Liver (tissue), 9 donors: ENCODE measurements around the gene ZFYVE26. TPM values are rescaled to one million over a fixed set of nuclear protein-coding genes. Genes with fewer than 3 reads are reported as not detected.

ENCODE experiments used
- DNase-seq: peaks from one replicate; pipeline ENCODE4 v3.0.0-alpha.2; 2017; ENCODE audit warnings: low spot score
- H3K27ac ChIP-seq, 2 donors: one replicate each; pipeline ENCODE4 v1.7.0; 2013; ENCODE audit warnings: inconsistent platforms in 2 of 2, low read length in 2 of 2, control low read depth in 1 of 2, low read depth in 1 of 2, mild to moderate bottlenecking in 1 of 2
- H3K27me3 ChIP-seq, 4 donors: one replicate each; pipeline versions ENCODE4 v1.6.1 to v1.7.0; 2013; ENCODE audit warnings: low read length in 3 of 4, inconsistent platforms in 1 of 4, mild to moderate bottlenecking in 1 of 4, moderate library complexity in 1 of 4; ENCODE audit not compliant: control insufficient read depth in 4 of 4, insufficient read depth in 4 of 4
- H3K36me3 ChIP-seq, 4 donors: one replicate each; pipeline versions ENCODE4 v1.6.1 to v1.7.0; 2013; ENCODE audit warnings: low read length in 3 of 4, mild to moderate bottlenecking in 3 of 4, low read depth in 1 of 4, moderate library complexity in 1 of 4; ENCODE audit not compliant: control insufficient read depth in 4 of 4, insufficient read depth in 3 of 4
- H3K4me1 ChIP-seq, 4 donors: one replicate each; pipeline versions ENCODE4 v1.6.1 to v1.7.0; 2013; ENCODE audit warnings: low read length in 3 of 4, mild to moderate bottlenecking in 3 of 4, moderate library complexity in 1 of 4; ENCODE audit not compliant: control insufficient read depth in 4 of 4, insufficient read depth in 4 of 4
- H3K4me3 ChIP-seq, 3 donors: one replicate each; pipeline versions ENCODE4 v1.6.1 to v1.7.0; 2013; ENCODE audit warnings: low read length in 3 of 3, control low read depth in 1 of 3, low read depth in 1 of 3, mild to moderate bottlenecking in 1 of 3
- H3K9ac ChIP-seq, 2 donors: one replicate each; pipeline ENCODE4 v1.7.0; 2013; ENCODE audit warnings: low read length in 2 of 2, mild to moderate bottlenecking in 2 of 2, moderate library complexity in 2 of 2, control low read depth in 1 of 2, low read depth in 1 of 2
- H3K9me3 ChIP-seq, 4 donors: one replicate each; pipeline versions ENCODE4 v1.6.1 to v1.7.0; 2013; ENCODE audit warnings: low read length in 3 of 4; ENCODE audit not compliant: control insufficient read depth in 4 of 4
- EGR1 ChIP-seq, 2 donors: IDR thresholded peaks; 2 replicates each; pipeline ENCODE4 v1.6.1; 2016 to 2018; ENCODE audit warnings: antibody characterized with exemption in 2 of 2, low read depth in 2 of 2
- FOXA1 ChIP-seq: IDR thresholded peaks from 2 replicates; pipeline ENCODE4 v1.6.1; 2016; ENCODE audit warnings: antibody characterized with exemption
- FOXA2 ChIP-seq: IDR thresholded peaks from 2 replicates; pipeline ENCODE4 v1.6.1; 2016; ENCODE audit warnings: antibody characterized with exemption
- GABPA ChIP-seq, 2 donors: IDR thresholded peaks in 1 of 2; conservative IDR thresholded peaks in 1 of 2; 2 replicates each; pipeline ENCODE4 v1.6.1; 2016; ENCODE audit warnings: antibody characterized with exemption in 2 of 2, mild to moderate bottlenecking in 1 of 2, moderate library complexity in 1 of 2
- HNF4A ChIP-seq, 2 donors: conservative IDR thresholded peaks; 2 replicates each; pipeline ENCODE4 v1.6.1; 2016; ENCODE audit warnings: antibody characterized with exemption in 2 of 2, mild to moderate bottlenecking in 2 of 2
- HNF4G ChIP-seq: IDR thresholded peaks from 2 replicates; pipeline ENCODE4 v1.6.1; 2016; ENCODE audit warnings: antibody characterized with exemption
- JUND ChIP-seq, 2 donors: IDR thresholded peaks; 2 replicates each; pipeline ENCODE4 v1.6.1; 2016; ENCODE audit warnings: antibody characterized with exemption in 2 of 2
- NR2F2 ChIP-seq: IDR thresholded peaks from 2 replicates; pipeline ENCODE4 v1.6.1; 2016; ENCODE audit warnings: antibody characterized with exemption
- RXRA ChIP-seq, 2 donors: IDR thresholded peaks; 2 replicates each; pipeline ENCODE4 v1.6.1; 2017 to 2018; ENCODE audit warnings: antibody characterized with exemption in 2 of 2, mild to moderate bottlenecking in 1 of 2
- SP1 ChIP-seq: IDR thresholded peaks from 2 replicates; pipeline ENCODE4 v1.6.1; 2018; ENCODE audit warnings: antibody characterized with exemption, mild to moderate bottlenecking
- TAF1 ChIP-seq: conservative IDR thresholded peaks from 2 replicates; pipeline ENCODE4 v1.6.1; 2016; ENCODE audit warnings: antibody characterized with exemption, mild to moderate bottlenecking
- YY1 ChIP-seq: IDR thresholded peaks from 2 replicates; pipeline ENCODE4 v1.6.1; 2016; ENCODE audit warnings: antibody characterized with exemption, mild to moderate bottlenecking
- WGBS: extraction: QIAGEN DNeasy Blood & Tissue Kit; methylation state at CpG from one replicate; pipeline ENCODE4 v1.1.7; 2013; 5-methylcytosine and 5-hydroxymethylcytosine counted together
- polyA plus RNA-seq, 2 donors: library from polyadenylated mRNA; stranded (reverse) in 1 of 2; unstranded in 1 of 2; fragments of 200-250 nt in 1 of 2; fragments of >200 nt in 1 of 2; fragmentation: Nextera tagmentation in 1 of 2; extraction: Ambion mirVana in 1 of 2; gene quantifications; one replicate each; pipeline versions ENCODE4 v1.2.1 to v1.2.3, GENCODE V29; 2013 to 2015
- total RNA-seq, 2 donors: library from RNA; depleted of rRNA; stranded (reverse); fragments of >200 nt; gene quantifications; one replicate each; pipeline ENCODE4 v1.2.3, GENCODE V29; 2014
- TF ChIP-seq, protein P1 (sequence below): IDR thresholded peaks from 2 replicates; pipeline ENCODE4 v1.6.1; 2016; ENCODE audit warnings: antibody characterized with exemption
- TF ChIP-seq, protein P2 (sequence below): IDR thresholded peaks from 2 replicates; pipeline ENCODE4 v1.6.1; 2016; ENCODE audit warnings: antibody characterized with exemption
- TF ChIP-seq, protein P3 (sequence below): IDR thresholded peaks from 2 replicates; pipeline ENCODE4 v1.6.1; 2016; ENCODE audit warnings: antibody characterized with exemption
- TF ChIP-seq, protein P4 (sequence below): IDR thresholded peaks from 2 replicates; pipeline ENCODE4 v1.6.1; 2016; ENCODE audit warnings: antibody characterized with exemption, mild to moderate bottlenecking
- TF ChIP-seq, protein P5 (sequence below): fragments of 150-350 bp; IDR thresholded peaks from 2 replicates; pipeline ENCODE4 v1.5.1; 2017; ENCODE audit warnings: improper control_type of control experiment, low read depth, low read length; ENCODE audit not compliant: missing input control
- donor health status: healthy.
- donor health status: healthy.
- donor health status: healthy.
- donor health status: healthy.
- donor health status: healthy.

Gene ZFYVE26
- total and polyA plus RNA-seq, 4 donors = 2.4 to 17.2 (median 7.7) TPM

DNA sequence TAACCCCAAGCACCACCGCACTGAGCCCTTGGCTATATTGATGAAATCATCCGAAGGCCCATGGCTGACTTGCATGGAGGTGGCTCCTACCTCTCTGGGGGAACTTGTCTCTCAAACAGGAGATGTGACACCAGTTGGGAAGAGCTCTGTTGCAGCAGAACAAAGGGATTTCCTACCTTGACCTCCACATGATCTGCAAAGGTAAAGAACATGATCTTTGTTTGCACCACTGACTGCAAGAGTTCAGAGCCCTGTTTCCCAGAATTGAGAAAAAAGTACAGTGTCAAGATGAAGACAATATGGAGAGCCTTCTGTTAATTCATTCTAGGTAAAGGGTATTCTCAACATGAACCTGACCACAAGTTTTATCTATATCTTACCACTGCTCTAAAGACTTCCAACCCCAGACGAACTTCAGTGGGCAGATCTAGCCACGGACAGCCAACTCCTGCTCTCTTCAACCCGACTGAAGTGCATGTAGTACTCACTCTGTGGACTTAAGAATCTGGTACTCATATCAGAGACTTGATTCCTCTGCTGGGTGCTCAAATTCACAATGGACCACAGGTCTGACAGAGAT is 32.1 kb downstream of the ZFYVE26 start:
- 94% methylated on average over 5 of the region's 5 CpGs for WGBS

More for the DNA sequence above, 32.1 kb downstream of the ZFYVE26 start:
- H3K36me3 ChIP-seq = peaks cover 18 to 93% (median 60%) of the 10 kb centered on the region in 4 donors
- H3K9ac ChIP-seq = no peak overlapping the region
- H3K9me3 ChIP-seq = no peaks in the 10 kb centered on the region
- DNase-seq = no peak
- no peak overlapping the region for H3K27ac ChIP-seq
- no peaks in the 10 kb centered on the region for H3K4me1 ChIP-seq
- TF ChIP-seq, protein P1, sequence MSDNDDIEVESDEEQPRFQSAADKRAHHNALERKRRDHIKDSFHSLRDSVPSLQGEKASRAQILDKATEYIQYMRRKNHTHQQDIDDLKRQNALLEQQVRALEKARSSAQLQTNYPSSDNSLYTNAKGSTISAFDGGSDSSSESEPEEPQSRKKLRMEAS = no peak
- no peak for TF ChIP-seq RXRA (IDR thresholded peaks at IDR 0.05)
- TF ChIP-seq FOXA2 = no peak
- no peak for TF ChIP-seq HNF4A (conservative IDR thresholded peaks at IDR 0.05)
- TF ChIP-seq FOXA1 = no peak
- TF ChIP-seq, protein P2, sequence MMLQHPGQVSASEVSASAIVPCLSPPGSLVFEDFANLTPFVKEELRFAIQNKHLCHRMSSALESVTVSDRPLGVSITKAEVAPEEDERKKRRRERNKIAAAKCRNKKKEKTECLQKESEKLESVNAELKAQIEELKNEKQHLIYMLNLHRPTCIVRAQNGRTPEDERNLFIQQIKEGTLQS = no peak
- TF ChIP-seq JUND (IDR thresholded peaks at IDR 0.05) = no peak
- TF ChIP-seq NR2F2 = no peak
- TF ChIP-seq SP1 = no peak
- no peak for TF ChIP-seq YY1
- no peak for TF ChIP-seq TAF1
- TF ChIP-seq EGR1 (IDR thresholded peaks at IDR 0.05; ENCODE audit: low read depth in 2 of 2) = no peak
- TF ChIP-seq, protein P3, sequence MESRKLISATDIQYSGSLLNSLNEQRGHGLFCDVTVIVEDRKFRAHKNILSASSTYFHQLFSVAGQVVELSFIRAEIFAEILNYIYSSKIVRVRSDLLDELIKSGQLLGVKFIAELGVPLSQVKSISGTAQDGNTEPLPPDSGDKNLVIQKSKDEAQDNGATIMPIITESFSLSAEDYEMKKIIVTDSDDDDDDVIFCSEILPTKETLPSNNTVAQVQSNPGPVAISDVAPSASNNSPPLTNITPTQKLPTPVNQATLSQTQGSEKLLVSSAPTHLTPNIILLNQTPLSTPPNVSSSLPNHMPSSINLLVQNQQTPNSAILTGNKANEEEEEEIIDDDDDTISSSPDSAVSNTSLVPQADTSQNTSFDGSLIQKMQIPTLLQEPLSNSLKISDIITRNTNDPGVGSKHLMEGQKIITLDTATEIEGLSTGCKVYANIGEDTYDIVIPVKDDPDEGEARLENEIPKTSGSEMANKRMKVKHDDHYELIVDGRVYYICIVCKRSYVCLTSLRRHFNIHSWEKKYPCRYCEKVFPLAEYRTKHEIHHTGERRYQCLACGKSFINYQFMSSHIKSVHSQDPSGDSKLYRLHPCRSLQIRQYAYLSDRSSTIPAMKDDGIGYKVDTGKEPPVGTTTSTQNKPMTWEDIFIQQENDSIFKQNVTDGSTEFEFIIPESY = no peak
- no peak for TF ChIP-seq HNF4G
- TF ChIP-seq, protein P4, sequence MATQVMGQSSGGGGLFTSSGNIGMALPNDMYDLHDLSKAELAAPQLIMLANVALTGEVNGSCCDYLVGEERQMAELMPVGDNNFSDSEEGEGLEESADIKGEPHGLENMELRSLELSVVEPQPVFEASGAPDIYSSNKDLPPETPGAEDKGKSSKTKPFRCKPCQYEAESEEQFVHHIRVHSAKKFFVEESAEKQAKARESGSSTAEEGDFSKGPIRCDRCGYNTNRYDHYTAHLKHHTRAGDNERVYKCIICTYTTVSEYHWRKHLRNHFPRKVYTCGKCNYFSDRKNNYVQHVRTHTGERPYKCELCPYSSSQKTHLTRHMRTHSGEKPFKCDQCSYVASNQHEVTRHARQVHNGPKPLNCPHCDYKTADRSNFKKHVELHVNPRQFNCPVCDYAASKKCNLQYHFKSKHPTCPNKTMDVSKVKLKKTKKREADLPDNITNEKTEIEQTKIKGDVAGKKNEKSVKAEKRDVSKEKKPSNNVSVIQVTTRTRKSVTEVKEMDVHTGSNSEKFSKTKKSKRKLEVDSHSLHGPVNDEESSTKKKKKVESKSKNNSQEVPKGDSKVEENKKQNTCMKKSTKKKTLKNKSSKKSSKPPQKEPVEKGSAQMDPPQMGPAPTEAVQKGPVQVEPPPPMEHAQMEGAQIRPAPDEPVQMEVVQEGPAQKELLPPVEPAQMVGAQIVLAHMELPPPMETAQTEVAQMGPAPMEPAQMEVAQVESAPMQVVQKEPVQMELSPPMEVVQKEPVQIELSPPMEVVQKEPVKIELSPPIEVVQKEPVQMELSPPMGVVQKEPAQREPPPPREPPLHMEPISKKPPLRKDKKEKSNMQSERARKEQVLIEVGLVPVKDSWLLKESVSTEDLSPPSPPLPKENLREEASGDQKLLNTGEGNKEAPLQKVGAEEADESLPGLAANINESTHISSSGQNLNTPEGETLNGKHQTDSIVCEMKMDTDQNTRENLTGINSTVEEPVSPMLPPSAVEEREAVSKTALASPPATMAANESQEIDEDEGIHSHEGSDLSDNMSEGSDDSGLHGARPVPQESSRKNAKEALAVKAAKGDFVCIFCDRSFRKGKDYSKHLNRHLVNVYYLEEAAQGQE = no peak
- TF ChIP-seq, protein P5, sequence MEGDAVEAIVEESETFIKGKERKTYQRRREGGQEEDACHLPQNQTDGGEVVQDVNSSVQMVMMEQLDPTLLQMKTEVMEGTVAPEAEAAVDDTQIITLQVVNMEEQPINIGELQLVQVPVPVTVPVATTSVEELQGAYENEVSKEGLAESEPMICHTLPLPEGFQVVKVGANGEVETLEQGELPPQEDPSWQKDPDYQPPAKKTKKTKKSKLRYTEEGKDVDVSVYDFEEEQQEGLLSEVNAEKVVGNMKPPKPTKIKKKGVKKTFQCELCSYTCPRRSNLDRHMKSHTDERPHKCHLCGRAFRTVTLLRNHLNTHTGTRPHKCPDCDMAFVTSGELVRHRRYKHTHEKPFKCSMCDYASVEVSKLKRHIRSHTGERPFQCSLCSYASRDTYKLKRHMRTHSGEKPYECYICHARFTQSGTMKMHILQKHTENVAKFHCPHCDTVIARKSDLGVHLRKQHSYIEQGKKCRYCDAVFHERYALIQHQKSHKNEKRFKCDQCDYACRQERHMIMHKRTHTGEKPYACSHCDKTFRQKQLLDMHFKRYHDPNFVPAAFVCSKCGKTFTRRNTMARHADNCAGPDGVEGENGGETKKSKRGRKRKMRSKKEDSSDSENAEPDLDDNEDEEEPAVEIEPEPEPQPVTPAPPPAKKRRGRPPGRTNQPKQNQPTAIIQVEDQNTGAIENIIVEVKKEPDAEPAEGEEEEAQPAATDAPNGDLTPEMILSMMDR = no peak
- no peak for TF ChIP-seq GABPA (IDR thresholded peaks at IDR 0.05 in 1 of 2, conservative IDR thresholded peaks at IDR 0.05 in 1 of 2)
- no peaks in the 10 kb centered on the region for H3K27me3 ChIP-seq
- H3K4me3 ChIP-seq = no peak overlapping the region
